HUES64 (cell line): Measurements from ENCODE around the gene TRAF1.

Experiments used
- H3K27ac ChIP-seq: 2 replicates; pipeline ENCODE4 v1.7.0; 2013; ENCODE audit warnings: low read depth, low read length, inconsistent platforms
- H3K27me3 ChIP-seq: 2 replicates; pipeline ENCODE4 v1.6.1; 2013; ENCODE audit warnings: mild to moderate bottlenecking, low read length; ENCODE audit not compliant: insufficient read depth
- H3K36me3 ChIP-seq: 2 replicates; pipeline ENCODE4 v1.6.1; 2013; ENCODE audit warnings: mild to moderate bottlenecking, low read length; ENCODE audit not compliant: insufficient read depth
- H3K4me1 ChIP-seq: 2 replicates; pipeline ENCODE4 v1.6.1; 2013; ENCODE audit warnings: mild to moderate bottlenecking, low read length, moderate library complexity; ENCODE audit not compliant: insufficient read depth
- H3K4me3 ChIP-seq: 2 replicates; pipeline ENCODE4 v1.5.1; 2013; ENCODE audit warnings: mild to moderate bottlenecking, low read length, moderate library complexity
- H3K9ac ChIP-seq: 2 replicates; pipeline ENCODE4 v1.6.1; 2013; ENCODE audit warnings: mild to moderate bottlenecking, low read depth, low read length
- H3K9me3 ChIP-seq: 2 replicates; pipeline ENCODE4 v1.6.1; 2013; ENCODE audit warnings: low read depth, low read length; ENCODE audit not compliant: insufficient read depth
- WGBS: fragments of 150-250, 120-280 bp; methylation state at CpG from one replicate; pipeline ENCODE4 v1.1.7; 2013; ENCODE audit warnings: missing lambda C conversion rate; 5-methylcytosine and 5-hydroxymethylcytosine counted together

Gene TRAF1

DNA sequence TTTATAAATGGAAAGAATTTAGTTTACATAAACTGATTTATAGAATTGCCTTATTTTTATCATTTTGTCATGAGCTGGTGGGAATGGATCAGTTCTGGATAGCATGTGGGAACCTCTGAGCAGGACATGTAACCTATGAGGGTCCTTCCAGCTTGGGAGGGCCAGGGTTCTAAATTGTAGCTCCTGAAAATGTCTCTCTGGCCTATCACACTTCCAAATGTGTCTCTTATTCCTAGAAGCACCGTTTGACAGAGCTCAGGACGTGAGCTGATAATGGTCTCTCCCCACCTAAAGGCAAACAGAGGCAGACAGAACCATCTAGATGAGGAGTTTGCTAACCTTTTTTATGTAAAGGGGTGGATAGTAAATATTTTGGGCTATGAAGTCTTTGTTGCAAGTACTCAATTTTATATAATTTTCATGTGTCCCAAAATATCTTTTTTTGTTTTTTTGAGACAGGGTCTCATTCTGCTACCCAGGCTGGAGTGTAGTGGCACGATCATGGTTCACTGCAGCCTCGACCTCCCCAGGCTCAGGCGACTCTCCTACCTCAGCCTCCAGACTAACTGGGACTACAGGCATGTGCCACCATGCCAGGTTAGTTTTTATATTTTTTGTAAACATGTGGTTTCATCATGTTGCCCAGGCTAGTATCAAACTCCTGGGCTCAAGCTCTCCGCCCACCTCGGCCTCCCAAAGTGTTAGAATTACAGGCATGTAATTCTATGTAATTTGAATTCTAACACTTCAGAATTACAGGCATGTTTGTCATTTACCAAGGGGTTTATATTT lies 4.0 kb downstream of the TRAF1 start:
- WGBS = 89% methylated on average over 7 of the region's 7 CpGs
- Histone ChIP-seq H3K4me1 (peaks cover 34% of the 10 kb centered on the region), H3K27ac (no peak overlapping the region), H3K27me3 (peaks cover 3% of the 10 kb centered on the region; the same call in 1 of the 2 replicates), H3K36me3 (no peaks in the 10 kb centered on the region), H3K9me3 (no peaks in the 10 kb centered on the region), H3K9ac (no peak overlapping the region), H3K4me3 (no peak overlapping the region)

- H3K4me1 ChIP-seq = peaks cover 34% of the 10 kb centered on the region
- no peaks in the 10 kb centered on the region for H3K9me3 ChIP-seq
- H3K4me3 ChIP-seq = no peak overlapping the region
- no peaks in the 10 kb centered on the region for H3K36me3 ChIP-seq
- no peak overlapping the region for H3K9ac ChIP-seq
- H3K27ac ChIP-seq = no peak overlapping the region
- 64% methylated on average over 8 of the region's 8 CpGs for WGBS
- no peaks in the 10 kb centered on the region for H3K27me3 ChIP-seq
Measured at GRCh38 chr9:120921661-120922181, 4.9 kb downstream of the TRAF1 start.

- Histone ChIP-seq H3K4me1 (peaks cover 27% of the 10 kb centered on the region), H3K4me3 (no peak overlapping the region), H3K9me3 (no peaks in the 10 kb centered on the region), H3K36me3 (no peaks in the 10 kb centered on the region), H3K27ac (no peak overlapping the region), H3K9ac (no peak overlapping the region), H3K27me3 (no peaks in the 10 kb centered on the region)
- 61% methylated on average over 2 of the region's 3 CpGs for WGBS
Measured at GRCh38 chr9:120920806-120921178, 5.8 kb downstream of the TRAF1 start.

- Histone ChIP-seq H3K9ac (no peak overlapping the region), H3K4me3 (no peak overlapping the region), H3K36me3 (no peaks in the 10 kb centered on the region), H3K9me3 (no peaks in the 10 kb centered on the region), H3K27ac (no peak overlapping the region), H3K27me3 (no peaks in the 10 kb centered on the region), H3K4me1 (peaks cover 21% of the 10 kb centered on the region)
- 91% methylated on average over 6 of the region's 6 CpGs for WGBS
Measured at GRCh38 chr9:120919843-120920805, 6.5 kb downstream of the TRAF1 start.

DNA sequence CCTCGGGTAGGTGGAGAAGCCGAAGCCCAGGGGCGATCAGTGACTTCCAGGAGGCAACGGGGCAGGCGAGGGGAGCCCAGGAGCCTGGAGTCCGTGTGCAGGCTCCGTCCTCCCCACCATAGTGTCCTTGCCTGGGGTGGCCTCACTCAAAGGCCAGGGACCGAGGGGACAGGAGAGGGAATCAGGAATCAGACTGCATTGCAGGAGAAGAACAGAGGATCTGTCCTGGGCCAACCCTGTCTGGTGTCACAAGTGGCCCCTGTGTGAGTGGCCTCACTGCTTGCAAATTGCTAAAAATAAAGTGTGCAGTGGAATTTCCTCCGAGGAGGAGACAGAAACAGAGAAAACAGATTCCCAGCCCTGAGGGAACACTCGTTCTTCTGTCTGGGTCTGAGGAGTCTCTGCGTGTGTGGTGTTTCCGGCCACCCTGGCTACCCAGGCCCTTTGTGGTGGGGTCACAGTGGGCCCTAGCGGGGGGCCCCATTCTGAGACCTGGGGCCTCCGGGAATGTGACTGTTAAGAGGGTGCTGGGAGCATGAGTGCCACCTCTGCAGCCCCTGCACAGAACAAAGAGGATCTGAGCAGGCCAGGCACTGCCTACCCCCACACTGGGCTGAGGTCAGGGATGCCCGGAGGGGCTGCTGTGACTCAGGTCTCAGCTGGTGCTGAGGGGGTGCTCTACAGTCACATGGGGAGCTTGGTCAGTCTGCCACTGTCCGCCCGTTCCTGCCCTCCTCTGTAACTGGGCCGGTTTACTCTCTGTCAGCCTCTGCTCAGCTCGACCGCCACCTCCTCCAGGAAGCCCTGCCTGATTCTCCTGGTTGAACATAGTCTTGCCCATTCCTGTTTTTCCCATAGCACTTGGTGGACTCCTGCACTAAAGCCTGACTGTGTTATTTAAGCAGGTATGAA lies 7.4 kb downstream of the TRAF1 start:
- no peaks in the 10 kb centered on the region for H3K36me3 ChIP-seq
- no peak overlapping the region for H3K27ac ChIP-seq
- no peak overlapping the region for H3K9ac ChIP-seq
- no peak overlapping the region for H3K4me3 ChIP-seq
- H3K9me3 ChIP-seq = no peaks in the 10 kb centered on the region
- peaks cover 17% of the 10 kb centered on the region; the same call in 1 of the 2 replicates for H3K4me1 ChIP-seq
- 88% methylated on average over 20 of the region's 20 CpGs for WGBS
- no peaks in the 10 kb centered on the region for H3K27me3 ChIP-seq

- WGBS = 97% methylated on average over 4 of the region's 4 CpGs
- Histone ChIP-seq H3K9me3 (no peaks in the 10 kb centered on the region), H3K9ac (no peak overlapping the region), H3K4me3 (no peak overlapping the region), H3K27ac (no peak overlapping the region), H3K4me1 (peaks cover 17% of the 10 kb centered on the region; the same call in 1 of the 2 replicates), H3K27me3 (no peaks in the 10 kb centered on the region), H3K36me3 (no peaks in the 10 kb centered on the region)
Measured at GRCh38 chr9:120917929-120918762, 8.4 kb downstream of the TRAF1 start.

DNA sequence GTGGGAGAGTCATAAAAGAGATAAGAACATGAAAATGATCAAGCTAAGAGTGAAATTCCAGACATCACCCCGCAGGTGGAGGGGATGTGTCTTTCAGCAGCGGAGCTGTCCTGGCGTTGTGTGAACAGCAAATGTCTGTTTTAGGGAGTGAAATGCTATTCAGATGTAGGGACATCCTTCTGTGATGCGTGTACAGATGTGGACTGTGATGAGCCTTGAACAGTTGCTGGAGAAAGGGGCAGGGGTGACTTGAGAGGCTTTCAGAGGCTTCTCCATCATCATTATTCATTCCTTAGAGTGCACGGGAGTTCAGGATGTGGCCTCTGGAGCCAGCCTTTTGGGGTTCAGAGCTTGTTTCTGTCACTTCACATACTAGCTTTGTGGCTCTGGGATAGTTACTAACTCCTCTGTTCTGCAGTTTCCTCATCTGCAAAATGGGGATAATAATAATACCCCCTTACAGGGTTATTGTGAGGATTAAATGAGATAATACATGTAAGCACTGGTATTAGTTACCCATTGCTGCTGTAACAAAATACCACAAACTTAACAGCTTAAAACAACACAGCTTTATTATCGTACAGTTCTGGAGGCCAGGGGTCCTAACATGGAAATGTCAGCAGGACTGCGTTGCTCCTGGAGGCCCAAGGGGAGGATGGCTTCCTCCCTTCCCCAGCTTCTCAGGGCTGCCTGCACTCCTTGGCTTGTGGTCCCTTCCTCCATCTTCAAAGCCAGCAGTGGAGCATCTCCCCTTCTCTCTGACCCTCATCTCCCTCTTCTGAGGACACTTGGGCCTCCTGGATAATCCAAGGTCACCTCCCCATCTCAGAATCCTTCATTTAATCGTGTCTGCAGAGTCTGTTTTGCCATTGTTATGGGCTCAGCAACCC lies 9.4 kb downstream of the TRAF1 start:
- WGBS = 95% methylated on average over 8 of the region's 8 CpGs
- Histone ChIP-seq H3K36me3 (no peaks in the 10 kb centered on the region), H3K9ac (no peak overlapping the region), H3K4me1 (peaks cover 17% of the 10 kb centered on the region; the same call in 1 of the 2 replicates), H3K27me3 (no peaks in the 10 kb centered on the region), H3K4me3 (no peak overlapping the region), H3K9me3 (no peaks in the 10 kb centered on the region), H3K27ac (no peak overlapping the region)

DNA sequence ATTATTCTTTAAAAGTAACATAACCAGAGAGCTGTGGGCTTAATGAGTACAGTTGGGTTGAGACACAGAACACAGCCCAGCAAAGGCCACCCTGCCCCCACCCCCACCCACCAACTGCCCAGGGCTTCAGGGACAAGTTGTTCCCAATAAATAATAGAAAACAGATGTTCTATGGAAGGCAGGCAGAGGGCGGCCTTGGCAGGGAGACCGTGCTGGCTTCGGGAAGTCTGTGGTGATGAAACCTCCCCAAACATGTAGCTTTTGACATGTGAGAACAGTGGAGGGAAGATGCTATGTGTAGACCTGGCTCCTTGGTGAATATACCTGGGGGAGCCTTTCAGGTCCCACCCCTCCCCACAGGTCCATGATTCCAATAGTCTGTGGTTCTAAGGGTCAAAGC lies 10.0 kb downstream of the TRAF1 start:
- no peaks in the 10 kb centered on the region for H3K9me3 ChIP-seq
- no peaks in the 10 kb centered on the region for H3K36me3 ChIP-seq
- no peak overlapping the region for H3K4me3 ChIP-seq
- peaks cover 18% of the 10 kb centered on the region for H3K4me1 ChIP-seq
- H3K27me3 ChIP-seq = no peaks in the 10 kb centered on the region
- no peak overlapping the region for H3K9ac ChIP-seq
- no peak overlapping the region for H3K27ac ChIP-seq
- WGBS = 77% methylated on average over 3 of the region's 3 CpGs

GRCh38 chr9:120915854-120916470 lies 10.6 kb downstream of the TRAF1 start:
- no peak overlapping the region for H3K4me3 ChIP-seq
- 87% methylated on average over 3 of the region's 5 CpGs for WGBS
- H3K36me3 ChIP-seq = no peaks in the 10 kb centered on the region
- no peak overlapping the region for H3K27ac ChIP-seq
- H3K4me1 ChIP-seq = peaks cover 19% of the 10 kb centered on the region
- no peak overlapping the region for H3K9ac ChIP-seq
- no peaks in the 10 kb centered on the region for H3K9me3 ChIP-seq
- H3K27me3 ChIP-seq = no peaks in the 10 kb centered on the region
